Loucy (cell line): Measurements from ENCODE around the gene NKPD1.

ENCODE experiments used
- EZH2phosphoT487 ChIP-seq: fragments of 200-600 bp; IDR thresholded peaks from 2 replicates; pipeline ENCODE4 v1.6.1; 2018; ENCODE audit warnings: antibody characterized with exemption, mild to moderate bottlenecking, moderate library complexity, borderline replicate concordance
- TF ChIP-seq, protein P1 (sequence below): fragments of 200-600 bp; sonication (generic); conservative IDR thresholded peaks from 2 replicates; pipeline ENCODE4 v1.5.1; 2014; ENCODE audit warnings: mild to moderate bottlenecking, antibody characterized with exemption, low read length

DNA sequence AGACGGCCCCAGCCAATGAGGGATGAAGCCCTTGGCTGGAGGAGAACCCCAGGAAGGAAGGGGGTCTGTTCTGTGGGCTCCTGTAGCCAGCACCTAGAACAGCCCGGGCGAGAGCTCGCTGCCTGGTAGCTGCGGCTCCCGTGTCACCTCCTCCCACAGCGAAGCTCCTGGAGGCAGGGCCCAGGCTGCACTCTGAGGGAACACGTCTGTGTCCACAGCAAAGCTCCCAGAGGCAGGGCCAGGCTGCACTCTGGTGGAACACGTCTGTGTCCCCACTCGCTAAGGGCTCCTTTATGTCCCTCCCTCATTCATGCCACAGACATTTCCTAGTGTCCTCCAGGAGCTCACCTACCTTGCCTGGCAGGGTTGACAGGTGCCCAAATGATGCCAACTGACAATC is 8.8 kb upstream of the NKPD1 start:
- TF ChIP-seq, protein P1, sequence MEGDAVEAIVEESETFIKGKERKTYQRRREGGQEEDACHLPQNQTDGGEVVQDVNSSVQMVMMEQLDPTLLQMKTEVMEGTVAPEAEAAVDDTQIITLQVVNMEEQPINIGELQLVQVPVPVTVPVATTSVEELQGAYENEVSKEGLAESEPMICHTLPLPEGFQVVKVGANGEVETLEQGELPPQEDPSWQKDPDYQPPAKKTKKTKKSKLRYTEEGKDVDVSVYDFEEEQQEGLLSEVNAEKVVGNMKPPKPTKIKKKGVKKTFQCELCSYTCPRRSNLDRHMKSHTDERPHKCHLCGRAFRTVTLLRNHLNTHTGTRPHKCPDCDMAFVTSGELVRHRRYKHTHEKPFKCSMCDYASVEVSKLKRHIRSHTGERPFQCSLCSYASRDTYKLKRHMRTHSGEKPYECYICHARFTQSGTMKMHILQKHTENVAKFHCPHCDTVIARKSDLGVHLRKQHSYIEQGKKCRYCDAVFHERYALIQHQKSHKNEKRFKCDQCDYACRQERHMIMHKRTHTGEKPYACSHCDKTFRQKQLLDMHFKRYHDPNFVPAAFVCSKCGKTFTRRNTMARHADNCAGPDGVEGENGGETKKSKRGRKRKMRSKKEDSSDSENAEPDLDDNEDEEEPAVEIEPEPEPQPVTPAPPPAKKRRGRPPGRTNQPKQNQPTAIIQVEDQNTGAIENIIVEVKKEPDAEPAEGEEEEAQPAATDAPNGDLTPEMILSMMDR: no peak
- TF ChIP-seq EZH2phosphoT487: no peak
